Kidney (tissue), 14 donors: Measurements from ENCODE around the gene CDS2. TPM values are rescaled to one million over a fixed set of nuclear protein-coding genes. Genes with fewer than 3 reads are reported as not detected.

Source experiments
- DNase-seq, 5 donors: peaks; one replicate each; pipeline ENCODE4 v3.0.0-alpha.2; 2013 to 2020
- FAIRE-seq: peaks from 2 replicates; lab custom pipeline; 2012; peaks lifted over from hg19 to GRCh38; lab: Jason Lieb, UNC
- H3K27ac ChIP-seq, 2 donors: one replicate each; pipeline ENCODE4 v1.7.0; 2013; ENCODE audit warnings: low read depth in 2 of 2, low read length in 2 of 2, inconsistent platforms in 1 of 2
- H3K27me3 ChIP-seq: one replicate; pipeline ENCODE4 v1.7.1; 2013; ENCODE audit warnings: low read length, inconsistent platforms; ENCODE audit not compliant: control insufficient read depth, insufficient read depth
- H3K36me3 ChIP-seq, 3 donors: one replicate each; pipeline versions ENCODE4 v1.7.0 to v1.7.1; 2013; ENCODE audit warnings: low read length in 3 of 3, control low read depth in 1 of 3, inconsistent platforms in 1 of 3; ENCODE audit not compliant: insufficient read depth in 3 of 3, control insufficient read depth in 2 of 3
- H3K4me1 ChIP-seq, 3 donors: one replicate each; pipeline versions ENCODE4 v1.7.0 to v1.7.1; 2013; ENCODE audit warnings: low read length in 3 of 3, inconsistent platforms in 1 of 3, low read depth in 1 of 3; ENCODE audit not compliant: control insufficient read depth in 2 of 3, insufficient read depth in 2 of 3
- H3K4me3 ChIP-seq, 3 donors: one replicate each; pipeline versions ENCODE4 v1.7.0 to v1.8.1; 2013; ENCODE audit warnings: low read length in 3 of 3, control low read depth in 1 of 3, inconsistent platforms in 1 of 3
- H3K9ac ChIP-seq, 3 donors: one replicate each; pipeline versions ENCODE4 v1.7.0 to v1.7.1; 2013; ENCODE audit warnings: low read length in 3 of 3, control low read depth in 1 of 3, inconsistent platforms in 1 of 3
- H3K9me3 ChIP-seq, 3 donors: one replicate each; pipeline versions ENCODE4 v1.7.0 to v1.7.1; 2013; ENCODE audit warnings: low read length in 3 of 3, control low read depth in 1 of 3, inconsistent platforms in 1 of 3; ENCODE audit not compliant: control insufficient read depth in 2 of 3, insufficient read depth in 1 of 3
- CTCF ChIP-seq: IDR thresholded peaks from 3 replicates; pipeline ENCODE4 v1.5.1; 2012; ENCODE audit warnings: mild to moderate bottlenecking, moderate library complexity, borderline replicate concordance; ENCODE audit not compliant: insufficient read depth; ENCODE audit errors: extremely low read depth
- intact Hi-C: fragments of 100-400 bp; cut with DNase I; formaldehyde crosslinking; loops from one replicate; pipeline ENCODE4 v1.11.1; 2022
- polyA plus RNA-seq: library from polyadenylated mRNA; stranded (reverse); fragments of 350-450 nt; fragmentation: Illumina TruSeq; extraction: RNeasy Lipid Tissue Mini Kit (QIAGEN cat#74804); gene quantifications from one replicate; pipeline ENCODE4 v1.2.3, GENCODE V29; 2014; ENCODE audit warnings: low read depth, low replicate concordance; ENCODE audit not compliant: insufficient read depth
- total RNA-seq: library from RNA; stranded (reverse); fragmentation: NEBNext Ultra II Directional; extraction: Animal tissue kit (Norgen Biotek cat#: 25700); gene quantifications from one replicate; pipeline ENCODE4 v1.2.1, GENCODE V29; 2021
- donor health status: control.
- donor health status: control.
- donor health status: control.
- donor health status: control.
- donor health status: control.
- donor health status: DM: yes; HTN: yes; CAD: no.
- donor health status: Normal renal cell carcinoma (clear cell type).

Gene CDS2
- total and polyA plus RNA-seq, 2 donors from 2014 or later: 19.9 to 67.9 TPM

DNA sequence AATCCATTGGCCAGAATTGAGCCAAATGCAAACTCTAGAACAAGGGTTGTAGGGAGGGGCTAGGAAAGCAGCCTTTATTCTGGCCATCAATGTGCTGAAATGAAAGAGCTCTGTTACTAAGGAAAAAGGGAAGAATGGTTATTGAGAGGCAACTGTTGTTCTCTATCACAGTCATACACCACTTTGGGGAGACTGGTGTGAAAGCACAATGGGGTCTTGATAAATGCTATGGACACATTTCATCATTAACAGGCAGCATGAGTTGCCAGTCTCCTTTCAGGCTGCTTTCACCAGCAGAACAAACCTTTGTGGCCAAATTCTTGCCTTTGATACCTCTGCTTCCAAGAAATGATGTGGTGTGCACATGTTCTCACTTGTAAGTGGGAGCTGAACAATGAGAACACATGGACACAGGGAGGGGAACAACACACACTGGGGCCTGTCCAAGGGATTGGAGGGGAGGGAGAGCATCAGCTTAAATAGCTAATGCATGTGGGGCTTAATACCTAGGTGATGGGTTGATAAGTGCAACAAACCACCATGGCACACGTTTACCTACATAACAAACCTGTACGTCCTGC is 86.2 kb downstream of the CDS2 start:
- intact Hi-C loops: no loop called here
- peaks cover 0 to 9% (median 0%) of the 10 kb centered on the region in 3 donors for H3K36me3 ChIP-seq
- no peaks in the 10 kb centered on the region for H3K9me3 ChIP-seq
- peaks cover 0 to 3% (median 0%) of the 10 kb centered on the region in 3 donors for H3K4me1 ChIP-seq
- TF ChIP-seq CTCF: no peak
- FAIRE-seq (no peak), DNase-seq (no peak)
- H3K9ac ChIP-seq: no peak overlapping the region
- H3K27me3 ChIP-seq: no peaks in the 10 kb centered on the region
- H3K27ac ChIP-seq: no peak overlapping the region
- no peak overlapping the region for H3K4me3 ChIP-seq

GRCh38 chr20:5214826-5215225 is 88.0 kb downstream of the CDS2 start:
- H3K9me3 ChIP-seq: no peaks in the 10 kb centered on the region
- peaks cover 0 to 9% (median 0%) of the 10 kb centered on the region in 3 donors for H3K36me3 ChIP-seq
- DNase-seq (no peak), FAIRE-seq (no peak)
- no peak overlapping the region for H3K9ac ChIP-seq
- H3K27me3 ChIP-seq: no peaks in the 10 kb centered on the region
- TF ChIP-seq CTCF: no peak
- H3K4me1 ChIP-seq: peaks cover 0 to 3% (median 0%) of the 10 kb centered on the region in 3 donors
- intact Hi-C loops: no loop called here
- no peak overlapping the region for H3K27ac ChIP-seq
- H3K4me3 ChIP-seq: no peak overlapping the region

DNA sequence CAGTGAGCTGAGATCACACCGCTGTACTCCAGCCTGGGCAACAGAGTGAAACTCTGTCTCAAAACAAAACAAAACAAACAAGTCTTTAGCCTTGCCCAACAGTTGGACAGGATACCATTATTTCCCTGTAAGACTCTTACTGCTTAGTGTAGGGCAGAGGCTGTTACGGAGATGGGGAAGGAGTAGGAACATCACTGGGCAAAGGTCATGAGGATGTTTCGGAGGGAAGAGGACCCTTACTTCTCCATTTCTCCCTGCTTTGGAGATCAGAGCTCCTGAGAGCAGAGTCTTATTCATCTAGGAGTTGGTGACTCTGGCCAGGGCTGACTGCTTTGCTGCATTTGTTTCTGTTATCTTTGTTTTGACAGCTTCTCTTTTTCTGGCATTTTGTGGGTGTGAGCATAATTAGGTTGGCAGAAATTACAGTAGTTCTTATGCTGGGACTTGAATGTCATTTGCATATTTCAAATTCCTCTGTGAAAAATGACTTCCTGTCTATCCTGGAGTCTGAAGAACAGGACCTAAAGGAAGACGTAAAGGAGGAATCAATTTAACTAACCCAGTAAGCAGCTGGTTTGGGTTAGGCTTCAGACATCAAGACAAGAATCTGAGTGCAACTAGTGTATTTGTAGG is 89.0 kb downstream of the CDS2 start:
- DNase-seq (peak in 1 of 5 donors; percentile 28), FAIRE-seq (no peak)
- H3K9me3 ChIP-seq: no peaks in the 10 kb centered on the region
- H3K4me1 ChIP-seq: peaks cover 0 to 3% (median 0%) of the 10 kb centered on the region in 3 donors
- TF ChIP-seq CTCF: no peak
- H3K4me3 ChIP-seq: no peak overlapping the region
- H3K27me3 ChIP-seq: no peaks in the 10 kb centered on the region
- intact Hi-C loops: no loop called here
- H3K9ac ChIP-seq: no peak overlapping the region
- peaks cover 0 to 9% (median 0%) of the 10 kb centered on the region in 3 donors for H3K36me3 ChIP-seq
- H3K27ac ChIP-seq: no peak overlapping the region
